ENCODE results near the gene PRAMEF18.
"Not testable (repeated sequence)": the region's sequence is repeated elsewhere in the genome, so short reads cannot be mapped to it uniquely, and the experiment has no call there.

The PRAMEF18 gene

DNA sequence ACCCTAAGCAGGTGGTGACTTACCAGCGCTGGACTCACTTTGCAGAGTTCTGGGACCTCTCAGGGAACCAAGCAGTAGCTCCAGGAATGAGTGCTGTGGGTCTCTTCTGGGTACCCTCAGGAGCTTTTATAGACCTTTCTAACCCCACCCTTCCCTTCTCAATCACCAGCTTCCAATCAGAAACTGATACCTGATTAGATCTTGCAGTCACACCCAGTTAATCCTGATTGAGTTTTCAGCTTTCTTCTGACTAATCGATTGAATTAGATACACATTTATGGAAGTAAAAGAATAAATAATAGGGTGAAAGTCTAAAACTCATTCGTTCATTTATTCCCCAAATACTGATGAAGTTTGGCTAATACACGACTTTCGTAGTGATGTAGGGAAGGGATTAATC lies 24.6 kb downstream of the PRAMEF18 start, which contains the start of gene PRAMEF13:
TSS of gene PRAMEF13 (minus strand) at position 101 of the 400 bp plus-strand sequence. CDS start 1,820 bp downstream, outside the sequence.
- not testable (repeated sequence) for DNase-seq

All from activated CD4-positive, alpha-beta T cell treated with anti-CD3 and anti-CD28 coated beads, Interleukin-2, amount 50 U/mL, for 48 hours (primary cell).